OCI-LY3 (cell line): Measurements from ENCODE around the gene DOCK10.

Experiments used
- EZH2phosphoT487 ChIP-seq: fragments of 200-600 bp; shearing (Covaris generic); IDR thresholded peaks from 2 replicates; pipeline ENCODE4 v1.6.1; 2018; ENCODE audit warnings: antibody characterized with exemption, mixed run types, low read depth
- TF ChIP-seq, protein P1 (sequence below): fragments of 200-600, 300-600 bp; sonication (generic); IDR thresholded peaks from 2 replicates; pipeline ENCODE4 v1.5.1; 2014; ENCODE audit warnings: antibody characterized with exemption, low read length, low read depth

DNA sequence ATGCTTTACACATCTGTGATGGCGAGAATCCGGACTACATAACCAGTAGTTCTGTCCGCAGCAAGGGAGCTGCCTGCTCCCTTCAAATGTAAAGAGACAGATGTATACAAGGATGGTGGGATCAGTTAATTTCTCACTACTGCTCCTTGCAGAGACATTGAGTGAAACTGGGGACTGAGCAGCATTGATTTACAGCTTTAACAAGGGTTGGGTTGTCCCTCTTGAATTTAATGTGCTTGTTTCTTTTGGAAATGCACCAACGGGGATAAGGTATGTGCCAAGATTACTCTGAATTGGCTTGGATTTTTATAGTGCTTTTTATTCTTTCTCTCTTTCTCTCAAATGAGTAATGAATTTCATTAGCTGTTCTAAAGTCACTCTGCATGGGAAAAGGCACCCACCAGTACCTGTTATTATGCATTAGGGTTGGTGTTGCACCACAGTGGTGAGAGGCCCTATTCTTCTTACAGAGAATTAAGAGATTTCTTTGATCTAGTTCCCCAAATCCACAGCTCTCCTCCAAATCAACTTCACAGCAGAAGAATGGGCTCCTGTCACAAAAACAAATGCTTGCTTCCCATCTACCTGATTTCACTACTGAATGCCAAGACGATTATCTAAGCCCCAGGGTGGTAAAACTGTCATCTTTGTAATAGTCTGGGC lies 107.6 kb downstream of the DOCK10 start:
- TF ChIP-seq, protein P1, sequence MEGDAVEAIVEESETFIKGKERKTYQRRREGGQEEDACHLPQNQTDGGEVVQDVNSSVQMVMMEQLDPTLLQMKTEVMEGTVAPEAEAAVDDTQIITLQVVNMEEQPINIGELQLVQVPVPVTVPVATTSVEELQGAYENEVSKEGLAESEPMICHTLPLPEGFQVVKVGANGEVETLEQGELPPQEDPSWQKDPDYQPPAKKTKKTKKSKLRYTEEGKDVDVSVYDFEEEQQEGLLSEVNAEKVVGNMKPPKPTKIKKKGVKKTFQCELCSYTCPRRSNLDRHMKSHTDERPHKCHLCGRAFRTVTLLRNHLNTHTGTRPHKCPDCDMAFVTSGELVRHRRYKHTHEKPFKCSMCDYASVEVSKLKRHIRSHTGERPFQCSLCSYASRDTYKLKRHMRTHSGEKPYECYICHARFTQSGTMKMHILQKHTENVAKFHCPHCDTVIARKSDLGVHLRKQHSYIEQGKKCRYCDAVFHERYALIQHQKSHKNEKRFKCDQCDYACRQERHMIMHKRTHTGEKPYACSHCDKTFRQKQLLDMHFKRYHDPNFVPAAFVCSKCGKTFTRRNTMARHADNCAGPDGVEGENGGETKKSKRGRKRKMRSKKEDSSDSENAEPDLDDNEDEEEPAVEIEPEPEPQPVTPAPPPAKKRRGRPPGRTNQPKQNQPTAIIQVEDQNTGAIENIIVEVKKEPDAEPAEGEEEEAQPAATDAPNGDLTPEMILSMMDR: no peak
- no peak for TF ChIP-seq EZH2phosphoT487
